DND-41 (cell line): Measurements from ENCODE around the gene LRP6.

Experiments used
- CTCF ChIP-seq: IDR thresholded peaks from 2 replicates; pipeline ENCODE4 v1.5.1; 2012; ENCODE audit warnings: borderline replicate concordance, low read length, moderate library complexity, mild to moderate bottlenecking; ENCODE audit not compliant: poor library complexity, severe bottlenecking; ENCODE audit errors: extremely low read depth
- EZH2 ChIP-seq: IDR thresholded peaks from 3 replicates; pipeline ENCODE4 v1.6.1; 2012; ENCODE audit warnings: borderline replicate concordance, low read depth, mild to moderate bottlenecking, moderate library complexity, low read length, inconsistent platforms; ENCODE audit not compliant: severe bottlenecking

GRCh38 chr12:12191008-12191407 is 75.8 kb downstream of the LRP6 start:
- TF ChIP-seq EZH2 (no peak), CTCF (no peak)
